NCI-H1436 (cell line): ENCODE results near the gene HADH.
"Not testable (repeated sequence)": the region's sequence is repeated elsewhere in the genome, so short reads cannot be mapped to it uniquely, and the experiment has no call there.

Experiments used
- DNase-seq: peaks from one replicate; lab custom pipeline; 2025; lab: John Stamatoyannopoulos, UW

Gene HADH

GRCh38 chr4:107996949-107997788 is 7.5 kb downstream of the HADH start:
- DNase-seq, result no peak

- DNase-seq, result no peak
These were observed 8.1 kb downstream of the HADH start for GRCh38 chr4:107997794-107998193.

- no peak for DNase-seq
These were observed 10.3 kb downstream of the HADH start for GRCh38 chr4:107999932-108000539.

DNA sequence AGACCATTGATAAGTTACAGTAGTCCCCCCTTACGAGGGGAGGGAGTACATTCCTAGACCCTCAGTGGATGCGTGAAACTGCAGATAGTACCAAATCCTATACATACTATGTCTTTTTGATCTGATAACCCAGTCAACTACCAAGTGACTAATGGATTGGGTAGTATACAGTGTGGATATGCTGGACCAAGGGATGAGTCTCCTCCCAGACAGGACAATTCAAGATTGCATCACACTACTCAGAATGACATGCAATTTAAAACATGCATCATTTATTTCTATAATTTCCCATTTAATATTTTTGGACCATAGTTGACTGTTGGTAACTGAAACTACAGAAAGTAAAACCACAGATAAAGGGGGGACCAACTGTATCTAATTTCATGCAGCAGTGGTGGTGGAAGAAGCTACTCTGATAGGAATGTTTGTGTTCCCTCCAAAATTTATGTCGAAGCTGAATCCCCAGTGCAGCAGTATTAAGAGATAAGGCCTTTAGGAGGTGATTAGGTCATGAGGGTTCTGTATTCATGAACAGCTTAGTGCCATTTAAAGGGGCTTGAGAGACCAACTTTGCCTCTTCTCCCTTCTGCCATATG is 11.9 kb downstream of the HADH start:
- DNase-seq, result no peak

DNA sequence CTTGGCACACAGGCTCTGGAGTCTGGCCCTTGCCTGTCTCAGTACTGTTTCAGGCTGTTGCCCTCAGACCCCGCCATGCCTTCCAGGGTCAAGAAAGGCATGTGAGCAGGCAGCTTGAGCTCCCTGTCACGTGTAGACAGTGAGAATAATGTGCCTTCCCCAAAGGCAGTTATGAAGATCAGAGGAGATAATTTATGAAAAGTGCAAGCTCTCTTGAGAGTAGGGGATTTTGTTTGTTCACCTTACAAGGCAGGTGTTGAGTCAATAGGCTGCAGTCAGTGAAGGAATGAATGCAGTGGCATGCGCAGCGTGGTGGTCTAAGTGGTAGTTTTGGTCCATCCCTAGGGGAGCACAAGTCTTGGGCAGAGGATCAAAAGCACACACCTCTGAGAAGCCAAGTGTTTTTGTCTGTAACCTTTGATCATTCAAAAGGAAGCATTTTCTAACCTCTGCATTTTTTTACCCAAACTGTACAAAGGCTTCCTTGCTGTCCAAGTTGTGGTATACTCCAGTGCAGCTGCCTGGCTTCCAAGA is 14.4 kb downstream of the HADH start:
- DNase-seq, result no peak

- DNase-seq, result no peak
These were observed 15.0 kb downstream of the HADH start for GRCh38 chr4:108004646-108005045.

GRCh38 chr4:108005807-108006206 is 16.1 kb downstream of the HADH start:
- DNase-seq, result no peak

DNA sequence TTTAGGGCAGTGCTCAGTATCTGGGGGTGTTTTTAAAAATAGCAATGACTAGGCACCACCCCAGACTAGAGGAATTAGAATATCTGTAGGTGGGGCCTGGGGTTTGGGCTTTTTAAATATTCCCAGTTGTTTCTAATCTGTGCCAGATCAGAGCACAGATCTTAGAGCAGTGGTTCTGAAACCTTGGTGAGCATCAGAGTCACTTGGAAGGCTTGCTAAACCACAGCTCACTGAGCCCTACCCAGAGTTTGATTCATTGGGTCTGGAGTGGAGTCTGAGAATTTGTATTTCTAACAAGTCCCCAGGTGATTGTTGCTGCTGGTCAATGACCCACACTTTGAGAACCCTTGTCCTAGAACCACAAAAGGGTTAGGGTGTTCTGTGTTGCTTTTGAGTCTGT is 16.7 kb downstream of the HADH start:
- no peak for DNase-seq

DNA sequence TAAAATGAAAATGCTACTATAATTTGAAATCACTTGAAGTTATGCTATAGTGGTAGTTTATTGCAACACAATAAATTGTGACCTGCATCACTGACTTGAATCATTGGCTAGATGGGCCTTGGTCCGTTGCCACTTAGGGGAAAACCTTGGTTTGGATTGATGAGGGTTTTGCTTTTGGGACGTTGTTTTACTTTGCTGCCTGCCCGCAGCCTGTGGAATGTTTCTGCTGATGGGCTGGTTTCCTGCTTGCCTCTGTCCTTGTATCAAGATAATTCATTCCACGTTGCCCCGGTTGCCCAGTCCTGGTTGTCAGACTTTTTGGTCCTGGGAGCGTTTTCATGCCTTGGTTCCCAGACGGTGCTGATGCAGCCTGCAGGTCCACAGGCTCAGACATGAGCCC is 18.3 kb downstream of the HADH start:
- DNase-seq, result no peak

DNA sequence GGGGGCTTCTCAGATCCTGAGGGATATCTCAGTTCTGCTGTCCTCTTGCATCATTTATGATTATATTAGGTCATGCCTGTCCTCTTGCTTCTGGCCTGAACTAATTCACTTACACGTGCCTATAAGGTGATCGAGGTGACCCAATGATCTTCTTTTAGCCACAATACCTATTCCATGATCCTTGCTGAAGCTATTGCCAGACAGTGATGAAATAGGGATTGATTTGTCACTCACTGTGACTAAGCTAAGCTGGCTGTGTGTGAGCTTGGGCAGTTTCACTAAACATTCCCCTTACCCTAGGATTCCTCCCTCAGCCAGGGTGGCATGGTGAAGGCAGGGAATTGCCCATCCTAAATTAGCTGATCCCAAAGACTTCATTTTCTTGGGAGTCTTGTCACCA is 19.0 kb downstream of the HADH start:
- no peak for DNase-seq

GRCh38 chr4:108010167-108010566 is 20.5 kb downstream of the HADH start:
- no peak for DNase-seq

- not testable (repeated sequence) for DNase-seq
These were observed 22.7 kb downstream of the HADH start for GRCh38 chr4:108012382-108012781.

DNA sequence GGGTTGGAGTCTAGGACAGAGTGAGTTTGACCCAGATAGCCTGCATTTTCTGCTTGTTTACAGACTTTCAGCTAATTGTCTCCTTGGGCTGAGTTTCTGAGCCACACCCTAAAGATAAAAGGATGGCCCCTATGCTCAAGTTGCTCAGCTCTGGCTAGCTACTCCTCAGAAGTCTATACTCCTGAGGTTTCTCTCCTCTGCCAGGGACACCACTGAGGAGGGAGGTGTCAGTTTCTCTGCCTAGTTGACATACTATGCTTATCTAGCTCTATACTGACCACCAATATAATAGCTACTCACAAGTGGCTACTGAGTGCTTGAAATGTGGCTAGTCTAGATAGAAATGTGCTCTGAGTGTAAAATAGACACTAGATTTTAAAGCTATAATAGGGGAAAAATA is 23.6 kb downstream of the HADH start:
- no peak for DNase-seq

- no peak for DNase-seq
These were observed 24.3 kb downstream of the HADH start for GRCh38 chr4:108013955-108014354.

GRCh38 chr4:108018040-108018883 is 28.6 kb downstream of the HADH start:
- DNase-seq, result peak; percentile 24

- no peak for DNase-seq
These were observed 29.1 kb downstream of the HADH start for GRCh38 chr4:108018884-108019187.

GRCh38 chr4:108024085-108024877 is 34.6 kb downstream of the HADH start:
- no peak for DNase-seq

DNA sequence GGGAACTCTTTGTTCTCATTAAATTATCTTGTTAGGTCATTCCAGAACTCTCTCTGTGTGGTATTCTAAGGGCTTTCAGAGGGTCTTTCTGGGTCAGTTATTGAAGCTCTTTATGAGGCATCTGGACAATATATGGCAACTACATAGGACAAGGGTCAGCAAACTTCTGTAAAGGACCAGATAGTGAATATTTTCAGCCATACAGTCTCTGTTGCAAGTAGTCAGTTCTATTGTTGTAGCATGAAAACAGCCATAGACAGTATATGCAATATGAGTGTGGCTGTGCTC is 35.1 kb downstream of the HADH start:
- no peak for DNase-seq

GRCh38 chr4:108029016-108029720 is 39.5 kb downstream of the HADH start:
- no peak for DNase-seq

DNA sequence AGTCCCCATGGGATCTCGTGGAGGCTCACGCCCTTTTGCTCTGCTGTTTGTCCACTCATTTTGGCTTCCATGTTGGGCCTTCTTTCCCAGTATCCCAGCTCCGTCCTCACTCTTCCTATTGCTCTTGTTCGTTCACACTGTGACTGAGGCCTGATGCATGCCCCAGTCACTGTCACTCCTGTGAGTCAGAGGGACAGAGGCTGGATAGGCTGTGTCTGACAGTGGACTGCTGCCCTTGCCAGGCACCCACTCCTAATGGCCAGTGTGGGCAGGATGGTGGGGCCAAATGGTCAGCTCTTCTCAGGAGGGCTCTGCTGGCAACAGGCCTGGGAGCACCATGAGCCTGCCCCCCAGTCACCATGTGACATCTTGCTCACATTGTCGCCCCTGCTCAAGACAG is 40.0 kb downstream of the HADH start:
- DNase-seq, result no peak

DNA sequence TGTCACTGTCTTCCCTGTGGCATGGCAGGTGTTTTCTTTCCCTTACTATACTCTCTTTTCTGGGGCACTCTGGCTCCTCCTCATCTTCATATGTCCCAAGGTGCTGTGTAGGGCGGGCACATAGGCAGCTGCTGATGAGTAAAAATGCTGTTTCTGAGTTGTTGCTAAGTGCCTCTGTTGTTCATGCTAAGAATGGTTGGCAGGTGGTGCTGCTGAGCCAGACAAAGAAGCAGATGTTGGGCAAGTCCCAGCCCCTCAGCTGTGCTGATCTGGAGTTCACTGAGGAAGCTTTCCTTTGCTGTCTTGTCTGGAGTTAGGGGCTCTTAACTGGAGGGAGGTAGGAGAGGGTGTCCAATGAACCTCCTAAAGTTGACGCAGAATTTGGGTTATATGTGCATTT is 40.6 kb downstream of the HADH start:
- DNase-seq, result peak; percentile 12
